Ecto neural progenitor cell (in vitro differentiated cells): ENCODE data around the gene POLDIP3.
"Not testable (repeated sequence)": the region's sequence is repeated elsewhere in the genome, so short reads cannot be mapped to it uniquely, and the experiment has no call there.

Experiments
- DNase-seq: peaks from one replicate; pipeline ENCODE4 v3.0.0-alpha.2; 2018; ENCODE audit warnings: low spot score

POLDIP3 gene

GRCh38 chr22:42617155-42617983 lies 2.7 kb upstream of the POLDIP3 start:
- no peak for DNase-seq

- DNase-seq: not testable (repeated sequence)
Observed at GRCh38 chr22:42615860-42616175, 1.1 kb upstream of the POLDIP3 start.

- peak; percentile 92 for DNase-seq
Observed at GRCh38 chr22:42615092-42615859, 593 bp upstream of the POLDIP3 start.

- DNase-seq: no peak
Observed at GRCh38 chr22:42613872-42614301, 796 bp downstream of the POLDIP3 start.

- no peak for DNase-seq
Observed at GRCh38 chr22:42612336-42612735, 2.3 kb downstream of the POLDIP3 start.

- no peak for DNase-seq
Observed at GRCh38 chr22:42611051-42611450, 3.6 kb downstream of the POLDIP3 start.

- DNase-seq: no peak
Observed at GRCh38 chr22:42610186-42610585, 4.5 kb downstream of the POLDIP3 start.

GRCh38 chr22:42608823-42609361 lies 5.8 kb downstream of the POLDIP3 start:
- no peak for DNase-seq

GRCh38 chr22:42608136-42608822 lies 6.4 kb downstream of the POLDIP3 start:
- no peak for DNase-seq

- not testable (repeated sequence) for DNase-seq
Observed at GRCh38 chr22:42607641-42608040, 7.0 kb downstream of the POLDIP3 start.

GRCh38 chr22:42604403-42604802 lies 10.3 kb downstream of the POLDIP3 start:
- no peak for DNase-seq

- DNase-seq: no peak
Observed at GRCh38 chr22:42603427-42603826, 11.3 kb downstream of the POLDIP3 start.

GRCh38 chr22:42602470-42602869 lies 12.2 kb downstream of the POLDIP3 start:
- no peak for DNase-seq

GRCh38 chr22:42601879-42602465 lies 12.7 kb downstream of the POLDIP3 start:
- DNase-seq: no peak

GRCh38 chr22:42596863-42597530 lies 17.7 kb downstream of the POLDIP3 start:
- no peak for DNase-seq

GRCh38 chr22:42596336-42596735 lies 18.3 kb downstream of the POLDIP3 start:
- DNase-seq: no peak

- no peak for DNase-seq
Observed at GRCh38 chr22:42595434-42595833, 19.2 kb downstream of the POLDIP3 start.

- no peak for DNase-seq
Observed at GRCh38 chr22:42591987-42592386, 22.7 kb downstream of the POLDIP3 start.

GRCh38 chr22:42587588-42588175 lies 27.0 kb downstream of the POLDIP3 start:
- DNase-seq: no peak

GRCh38 chr22:42586381-42586780 lies 28.3 kb downstream of the POLDIP3 start:
- DNase-seq: no peak

GRCh38 chr22:42585096-42585495 lies 29.6 kb downstream of the POLDIP3 start:
- no peak for DNase-seq
